ENCODE measurements around the gene KCNE4. TPM values are rescaled to one million over a fixed set of nuclear protein-coding genes. Genes with fewer than 3 reads are reported as not detected.

KCNE4 gene
- total RNA-seq, 1 experiment from 2014 or later, result not detected

GRCh38 chr2:223102450-223102849 lies 50.5 kb downstream of the KCNE4 start:
- no peak for TF ChIP-seq CTCF (IDR thresholded peaks at IDR 0.05; ENCODE audit: unreplicated experiment)
- Mint-ChIP-seq H3K4me1 (ENCODE audit: low read depth, unreplicated experiment) (peaks cover 8% of the 10 kb centered on the region), H3K9me3 (ENCODE audit: low read depth, unreplicated experiment) (no peaks in the 10 kb centered on the region), H3K4me3 (ENCODE audit: low read depth, unreplicated experiment) (no peak overlapping the region), H3K27ac (ENCODE audit: unreplicated experiment) (no peak overlapping the region), H3K27me3 (ENCODE audit: unreplicated experiment) (no peaks in the 10 kb centered on the region), H3K36me3 (ENCODE audit: insufficient read depth, unreplicated experiment) (no peaks in the 10 kb centered on the region)
- no peak for DNase-seq
- no TSS peak for BruUV-seq (replicated peaks)
- CTCF ChIA-PET, result interaction anchor here (1.2 to 1.4 kb wide), 2 partner anchors 121 to 126 kb away, joined by 3 to 6 read pairs; no protein-coding TSS in a partner anchor
- intact Hi-C loops (cut with micrococcal nuclease; ENCODE audit: unreplicated experiment), result no loop called here

GRCh38 chr2:223104336-223105132 lies 52.5 kb downstream of the KCNE4 start:
- CTCF ChIA-PET, result no interaction called here
- Mint-ChIP-seq H3K27me3 (ENCODE audit: unreplicated experiment) (no peaks in the 10 kb centered on the region), H3K27ac (ENCODE audit: unreplicated experiment) (no peak overlapping the region), H3K36me3 (ENCODE audit: insufficient read depth, unreplicated experiment) (no peaks in the 10 kb centered on the region), H3K4me3 (ENCODE audit: low read depth, unreplicated experiment) (no peak overlapping the region), H3K4me1 (ENCODE audit: low read depth, unreplicated experiment) (peaks cover 8% of the 10 kb centered on the region), H3K9me3 (ENCODE audit: low read depth, unreplicated experiment) (no peaks in the 10 kb centered on the region)
- DNase-seq, result no peak
- TF ChIP-seq CTCF (IDR thresholded peaks at IDR 0.05; ENCODE audit: unreplicated experiment), result no peak
- no TSS peak for BruUV-seq (replicated peaks)
- intact Hi-C loops (cut with micrococcal nuclease; ENCODE audit: unreplicated experiment), result no loop called here

Other genes starting within 250 kb of the KCNE4 start
- 167 and 168 TPM in 2 replicates for gene ACSL3, start 191.2 kb upstream of the KCNE4 start, total RNA-seq (2022)

All from Calu3 (cell line).